Measurements from ENCODE around the gene TNS4.

DNA sequence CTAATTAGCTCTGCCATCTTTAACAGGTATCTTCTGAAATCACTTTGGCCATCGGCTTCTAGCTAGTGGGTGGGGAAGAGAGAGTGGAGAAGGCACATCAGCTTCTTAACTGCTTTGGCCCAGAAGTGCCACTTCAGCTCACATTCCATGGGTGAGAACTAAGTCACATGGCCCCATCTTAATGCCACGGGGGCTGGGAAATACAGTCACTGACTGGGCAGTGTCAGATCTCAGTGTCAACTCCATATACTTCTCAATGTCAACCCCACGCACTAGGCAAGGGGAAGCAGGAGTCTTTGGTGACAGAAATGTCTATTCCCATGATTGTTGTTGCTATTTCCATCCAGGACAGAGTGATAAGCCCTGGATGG lies 34.5 kb upstream of the TNS4 start:
- no peak for TF ChIP-seq EZH2phosphoT487 (IDR thresholded peaks at IDR 0.05; ENCODE audit: insufficient read depth, low read depth)
- TF ChIP-seq EZH2 (IDR thresholded peaks at IDR 0.05; ENCODE audit: insufficient read depth, poor library complexity, severe bottlenecking) = no peak

Data from GM23248 (cell line).